CD4-positive, alpha-beta T cell treated with Interleukin-21 for 1 hour (primary cell): ENCODE data around the gene POLR2I.
"Not testable (repeated sequence)": the region's sequence is repeated elsewhere in the genome, so short reads cannot be mapped to it uniquely, and the experiment has no call there.

ENCODE experiments used
- DNase-seq: peaks from one replicate; pipeline ENCODE4 v3.0.0-alpha.2; 2020

Gene POLR2I

DNA sequence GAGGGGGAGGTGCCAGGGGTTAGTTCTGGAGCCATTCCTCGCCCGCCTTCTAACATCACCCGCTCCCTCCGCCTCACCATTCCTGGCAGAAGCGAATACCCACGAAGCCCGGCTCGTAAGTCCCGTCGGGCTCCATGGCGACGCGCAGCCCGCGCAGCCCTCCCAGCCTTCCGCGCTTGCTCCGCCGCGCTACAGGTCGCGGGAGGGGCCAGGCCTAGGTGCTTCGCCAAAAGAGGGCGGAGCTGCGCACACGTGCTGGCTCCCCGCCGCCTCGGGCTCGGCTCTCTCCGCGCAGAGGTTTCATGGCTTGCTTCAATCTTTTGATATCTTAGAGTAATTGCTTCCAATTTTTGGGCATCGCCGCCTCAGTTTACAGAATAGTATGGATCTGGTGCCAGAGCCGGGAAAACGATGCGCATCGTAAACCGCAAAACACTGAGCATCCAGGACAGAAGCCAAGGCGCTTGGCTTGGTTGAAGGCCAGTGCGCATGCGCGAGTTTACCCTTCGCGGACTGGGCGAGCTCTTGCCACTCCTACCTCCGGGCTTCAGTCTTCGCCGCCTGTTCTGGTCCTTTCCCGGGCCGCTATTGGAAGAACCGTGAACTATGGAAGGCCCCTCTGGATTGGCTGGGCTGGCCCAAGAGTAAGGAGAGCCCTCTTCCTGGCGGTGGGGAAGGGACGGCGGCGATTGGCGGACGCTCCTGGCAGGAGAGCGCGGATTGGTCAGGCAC is at the start of gene POLR2I:
POLR2I (minus strand) TSS at position 155 of the 732 bp plus-strand sequence; CDS start at position 136, 19 bp downstream.
- peak; percentile 100 for DNase-seq

DNA sequence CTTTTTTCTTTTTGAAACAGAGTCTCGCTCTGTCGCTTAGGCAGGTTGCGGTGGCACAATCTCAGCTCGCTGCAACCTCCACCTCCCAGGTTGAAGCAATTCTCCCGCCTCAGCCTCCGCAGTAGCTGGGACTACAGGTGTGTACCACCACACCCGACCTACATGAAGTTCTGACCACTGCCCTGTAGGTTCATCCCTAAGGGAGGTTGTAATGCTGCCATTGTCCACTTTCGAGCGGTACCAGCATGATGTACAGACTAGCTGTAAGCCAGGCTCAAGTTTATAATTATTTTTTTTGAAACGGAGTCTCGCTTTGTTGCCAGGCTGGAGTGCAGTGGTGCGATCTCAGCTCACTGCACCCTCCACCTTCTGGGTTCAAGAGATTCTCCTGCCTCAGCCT is 49.1 kb upstream of the POLR2I start:
- DNase-seq, result no peak

DNA sequence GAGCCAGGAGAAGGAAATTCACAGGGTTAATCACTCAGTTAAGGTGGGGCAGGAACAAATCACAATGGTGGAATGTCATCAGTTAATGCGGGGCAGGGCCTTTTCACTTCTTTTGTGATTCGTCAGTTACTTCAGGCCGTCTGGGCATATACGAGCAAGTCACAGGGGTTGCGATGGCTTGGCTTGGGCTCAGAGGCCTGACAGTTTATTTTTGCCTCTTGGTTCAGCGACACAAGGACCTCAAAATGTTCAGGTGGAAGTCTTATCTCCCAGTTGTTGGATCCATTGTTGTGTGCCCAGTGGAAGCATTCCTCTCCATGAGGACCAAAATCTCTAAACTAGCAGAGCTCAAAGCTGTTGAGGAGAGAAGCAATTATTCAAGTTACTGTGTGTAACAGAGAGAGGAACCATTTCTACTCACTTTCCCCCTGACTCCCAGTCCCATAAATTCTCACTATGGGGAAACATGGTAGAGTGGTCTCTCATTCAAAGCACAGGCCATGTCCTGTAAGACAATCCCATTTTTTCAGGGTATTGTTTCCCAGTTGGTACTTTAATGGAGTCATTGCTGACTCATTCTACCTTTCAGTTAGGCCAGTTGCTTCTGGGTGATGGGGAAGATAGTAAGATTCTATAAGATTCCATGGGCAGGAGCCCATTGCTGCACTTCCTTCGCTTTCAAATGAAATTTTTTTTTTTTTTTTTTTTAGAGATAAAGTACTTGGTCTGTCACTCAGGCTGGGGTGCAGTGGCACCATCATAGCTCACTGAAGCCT is 46.3 kb upstream of the POLR2I start:
- DNase-seq, result no peak

DNA sequence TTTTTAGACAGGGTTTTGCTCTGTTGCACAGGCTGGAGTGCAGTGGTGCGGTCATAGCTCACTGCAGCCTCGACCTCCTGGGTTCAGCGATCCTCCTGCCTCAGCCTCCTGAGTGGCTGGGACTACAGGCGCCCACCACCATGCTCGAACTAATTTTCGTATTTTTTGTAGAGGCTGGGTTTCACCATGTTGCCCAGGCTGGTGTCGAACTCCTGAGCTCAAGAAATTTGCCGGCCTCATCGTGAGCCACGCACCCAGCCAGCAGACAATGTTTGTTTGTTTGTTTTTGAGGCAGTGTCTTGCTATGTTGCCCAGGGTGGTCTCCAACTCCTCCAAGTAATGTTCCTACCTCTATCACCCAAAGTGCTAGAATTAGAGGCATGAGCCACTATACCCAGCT is 38.5 kb upstream of the POLR2I start:
- no peak for DNase-seq

DNA sequence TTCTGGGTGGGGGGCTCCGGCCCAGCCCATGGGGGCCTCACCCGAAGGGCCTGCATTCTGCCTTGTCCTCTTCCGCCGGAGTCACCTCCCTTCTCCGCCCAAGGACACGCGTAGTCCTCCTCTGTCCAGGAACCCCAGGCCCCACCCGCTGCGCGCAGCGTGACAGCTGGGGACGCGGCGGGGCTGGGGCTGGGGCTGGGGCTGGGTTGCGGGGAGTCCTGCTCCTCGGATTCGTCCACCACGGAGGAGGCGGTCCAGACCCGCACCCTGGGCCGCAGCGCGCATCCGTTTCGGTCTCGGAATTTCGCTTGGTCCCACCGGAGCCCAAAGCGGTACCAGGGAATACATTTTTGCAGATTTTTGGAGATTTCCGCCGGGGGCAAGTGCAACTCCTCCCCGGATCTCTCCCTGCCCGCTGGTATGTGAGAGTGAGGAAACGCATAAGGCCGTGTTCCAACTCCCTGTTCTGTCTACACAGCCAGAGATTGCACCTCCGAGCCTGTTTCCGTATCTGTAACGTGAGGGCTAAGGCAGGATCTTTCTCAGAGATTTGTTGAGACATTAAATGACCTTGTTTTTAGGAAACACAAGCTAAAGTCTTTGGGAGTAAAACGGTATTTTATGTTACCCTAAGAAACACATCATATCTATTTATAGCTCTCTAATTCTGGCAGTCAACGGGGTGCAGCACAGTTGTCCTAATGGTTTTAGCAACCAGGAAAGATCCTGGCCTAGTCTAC is 37.8 kb upstream of the POLR2I start, which contains the start of gene COX7A1:
COX7A1 (minus strand) TSS at position 96 of the 740 bp plus-strand sequence; CDS start at position 56, 40 bp downstream.
- DNase-seq, result no peak

DNA sequence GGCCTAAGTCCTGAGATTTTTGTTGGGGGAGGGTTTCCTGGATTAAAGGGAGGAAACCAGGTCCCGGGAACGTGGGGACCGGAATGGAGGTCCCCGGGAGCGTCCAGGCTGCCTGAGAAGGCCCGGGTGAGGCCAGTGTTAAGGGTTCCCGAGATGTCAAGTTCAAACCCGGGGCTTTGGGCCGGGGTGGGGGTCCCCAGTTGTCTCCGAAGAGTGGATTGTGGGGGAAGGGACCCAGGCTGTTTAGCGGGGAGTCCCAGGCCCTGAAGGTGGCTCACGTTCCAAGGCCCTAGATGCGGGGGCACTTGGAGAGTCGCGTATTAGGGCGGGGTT is 37.3 kb upstream of the POLR2I start:
- DNase-seq, result no peak

DNA sequence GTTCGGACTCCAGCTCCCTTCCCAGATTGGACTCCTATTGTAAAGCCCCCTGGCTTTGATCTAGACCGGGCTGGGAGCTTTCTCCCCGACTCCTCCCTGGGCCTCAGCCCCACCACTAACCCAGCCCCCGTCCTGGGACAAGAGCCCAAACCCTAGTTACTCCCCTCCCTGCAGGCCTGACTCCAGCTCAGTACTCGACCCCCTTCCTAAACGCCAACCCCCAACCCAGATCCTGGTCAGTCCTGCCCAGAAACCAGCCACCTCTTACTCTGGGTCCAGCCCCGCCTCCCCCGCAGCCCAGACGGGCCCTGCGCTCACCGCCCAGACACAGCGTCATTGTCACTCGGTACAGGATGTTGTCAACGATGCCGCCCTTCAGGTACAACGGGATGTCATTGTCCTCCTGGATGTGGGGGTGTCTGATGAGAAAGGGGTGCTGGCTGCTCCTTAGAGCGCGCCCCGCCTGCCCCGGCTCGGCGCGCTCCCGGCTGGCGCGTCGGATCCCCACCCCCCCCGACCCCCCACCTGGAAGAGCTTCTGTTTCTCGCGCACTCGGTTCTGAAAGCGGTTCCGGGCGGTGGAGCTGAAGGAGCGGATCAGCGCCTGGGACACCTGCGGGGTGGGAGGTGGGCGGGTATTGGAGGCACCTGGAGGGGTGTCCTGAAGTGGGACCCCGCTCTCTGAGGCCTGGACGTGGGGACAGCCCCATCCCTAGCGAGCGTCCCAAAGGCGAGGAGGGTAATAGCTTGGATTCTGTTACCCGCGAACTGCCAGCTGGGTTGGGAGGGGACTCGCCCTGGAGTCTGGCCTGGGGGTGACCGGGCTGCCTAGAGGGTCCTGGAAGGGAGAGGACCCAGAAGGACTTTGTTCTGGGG is 36.7 kb upstream of the POLR2I start:
- DNase-seq, result no peak

DNA sequence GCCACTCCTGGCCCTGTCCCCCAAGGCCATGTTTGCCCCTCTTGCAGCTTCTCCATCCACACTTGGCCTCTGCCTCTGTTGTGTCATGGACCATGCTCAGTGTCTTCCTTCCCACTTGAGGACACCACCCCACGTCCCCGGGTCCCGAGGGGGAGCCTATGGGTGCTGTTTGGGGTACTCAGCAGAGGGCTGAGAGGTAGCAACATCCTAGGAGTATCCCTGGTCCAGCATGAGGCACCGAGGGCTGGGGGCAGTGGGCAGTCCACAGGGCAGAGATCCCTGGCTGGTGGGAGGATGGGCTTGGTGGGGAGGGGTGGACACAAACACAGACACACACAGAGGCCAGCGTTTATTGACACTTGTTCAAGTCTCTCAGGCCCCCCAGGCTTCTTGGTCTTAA is 35.9 kb upstream of the POLR2I start:
- no peak for DNase-seq

DNA sequence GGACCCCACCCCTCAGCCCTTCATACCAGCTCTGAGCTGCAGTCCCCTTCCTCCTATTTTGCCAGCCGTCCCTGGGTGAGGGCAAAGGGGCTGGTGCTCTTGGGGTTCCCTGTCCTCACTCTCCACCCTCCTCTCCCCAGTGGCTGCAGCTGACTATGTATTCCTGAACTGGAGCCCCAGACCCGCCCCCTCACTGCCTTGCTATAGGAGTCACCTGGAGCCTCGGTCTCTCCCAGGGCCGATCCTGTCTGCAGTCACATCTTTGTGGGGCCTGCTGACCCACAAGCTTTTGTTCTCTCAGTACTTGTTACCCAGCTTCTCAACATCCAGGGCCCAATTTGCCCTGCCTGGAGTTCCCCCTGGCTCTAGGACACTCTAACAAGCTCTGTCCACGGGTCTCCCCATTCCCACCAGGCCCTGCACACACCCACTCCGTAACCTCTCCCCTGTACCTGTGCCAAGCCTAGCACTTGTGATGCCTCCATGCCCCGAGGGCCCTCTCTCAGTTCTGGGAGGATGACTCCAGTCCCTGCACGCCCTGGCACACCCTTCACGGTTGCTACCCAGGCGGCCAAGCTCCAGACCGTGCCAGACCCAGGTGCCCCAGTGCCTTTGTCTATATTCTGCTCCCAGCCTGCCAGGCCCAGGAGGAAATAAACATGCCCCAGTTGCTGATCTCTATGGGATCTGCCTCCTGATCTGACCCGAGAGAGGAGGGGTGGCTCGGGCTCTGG is 35.2 kb upstream of the POLR2I start:
- DNase-seq, result no peak

DNA sequence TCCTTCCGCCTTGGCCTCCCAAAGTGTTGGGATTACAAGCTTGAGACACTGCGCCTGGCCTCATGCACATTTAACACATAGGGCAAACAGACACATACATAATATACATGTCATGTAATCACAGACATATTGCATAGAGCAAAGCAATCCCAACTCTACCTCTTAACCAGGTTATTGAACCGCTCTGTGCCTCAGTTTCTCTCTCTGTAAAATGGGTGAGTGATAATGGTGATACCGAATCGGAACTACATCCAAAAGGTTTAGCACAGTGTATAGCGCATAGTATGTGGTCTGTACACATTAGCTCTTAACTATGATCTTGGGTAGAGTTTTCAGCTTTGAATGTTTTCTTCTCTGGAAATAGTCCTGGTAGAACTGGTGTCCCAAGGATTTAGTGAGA is 29.9 kb upstream of the POLR2I start:
- DNase-seq, result no peak

DNA sequence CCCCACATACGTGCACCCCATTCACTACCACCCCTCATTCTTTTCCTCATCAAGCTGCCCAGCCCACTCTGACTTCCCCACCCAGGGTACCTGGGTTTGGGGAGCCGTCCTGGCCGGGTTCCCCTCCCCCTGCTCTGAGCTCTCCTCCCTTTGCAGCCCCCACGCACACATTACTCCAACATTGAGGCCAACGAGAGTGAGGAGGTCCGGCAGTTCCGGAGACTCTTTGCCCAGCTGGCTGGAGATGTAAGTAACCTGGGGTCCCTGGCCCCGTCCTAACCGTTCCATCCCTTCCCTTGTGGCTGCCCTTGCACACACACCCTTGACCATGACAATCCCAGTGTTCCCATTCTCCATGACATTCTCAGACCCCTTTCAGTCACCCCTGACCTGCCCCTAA is 27.8 kb upstream of the POLR2I start:
- no peak for DNase-seq

DNA sequence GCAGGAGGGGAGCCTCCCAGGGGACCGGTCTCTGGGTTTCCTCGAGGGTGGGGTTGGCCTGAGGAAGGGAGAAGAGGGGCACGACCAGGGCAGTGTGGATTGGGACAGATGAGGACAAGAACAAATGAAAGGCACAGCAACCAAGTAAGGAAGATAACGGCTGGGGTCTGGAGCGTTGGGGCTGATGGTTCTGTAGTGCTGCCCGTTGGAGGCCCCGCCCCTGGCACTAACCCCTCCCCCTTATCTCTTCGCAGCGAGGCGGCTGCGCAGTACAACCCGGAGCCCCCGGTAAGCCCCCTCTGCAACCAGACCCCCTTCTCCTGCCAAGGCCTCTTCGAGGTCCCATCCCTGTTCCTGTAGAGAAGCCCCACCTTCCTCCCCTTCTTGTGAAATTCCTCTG is 27.4 kb upstream of the POLR2I start:
- DNase-seq, result no peak

DNA sequence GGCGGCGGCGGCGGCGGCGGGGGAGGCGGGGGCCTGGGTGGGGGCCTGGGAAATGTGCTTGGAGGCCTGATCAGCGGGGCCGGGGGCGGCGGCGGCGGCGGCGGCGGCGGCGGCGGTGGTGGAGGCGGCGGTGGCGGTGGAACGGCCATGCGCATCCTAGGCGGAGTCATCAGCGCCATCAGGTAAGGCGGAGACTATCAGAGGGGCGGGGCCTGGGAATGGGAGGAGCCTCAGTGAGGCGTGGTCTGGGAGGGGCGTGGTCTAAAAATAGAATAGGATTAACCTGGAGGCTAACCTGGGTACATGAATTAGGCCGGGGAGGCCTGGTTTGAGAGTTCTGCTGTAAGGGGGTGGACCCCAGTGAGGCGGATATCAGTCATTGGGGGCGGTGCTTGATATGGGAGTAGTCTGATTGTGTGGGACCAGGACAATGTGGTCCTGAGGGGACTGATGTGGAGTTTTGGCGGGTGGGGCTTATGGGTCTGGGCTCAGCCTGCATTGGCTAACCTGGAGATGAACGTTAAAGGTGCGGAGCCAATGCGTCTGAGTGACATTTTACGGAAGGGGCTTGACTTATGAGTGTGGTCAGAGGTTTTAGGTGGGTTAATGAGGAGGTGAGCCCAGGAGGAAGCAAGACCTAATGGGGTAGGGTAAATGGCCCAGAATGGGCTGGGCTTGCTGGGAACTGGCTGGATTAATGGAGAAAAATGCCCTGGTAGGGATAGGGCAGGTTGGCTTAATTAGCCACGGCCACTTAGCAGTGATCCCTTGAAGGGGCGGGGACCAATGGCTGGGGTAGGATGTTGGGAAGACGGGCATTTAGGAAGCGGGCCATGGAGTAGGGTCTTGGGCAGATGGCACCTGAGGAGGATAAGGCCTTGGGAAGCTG is 26.6 kb upstream of the POLR2I start:
- peak; percentile 94 for DNase-seq

DNA sequence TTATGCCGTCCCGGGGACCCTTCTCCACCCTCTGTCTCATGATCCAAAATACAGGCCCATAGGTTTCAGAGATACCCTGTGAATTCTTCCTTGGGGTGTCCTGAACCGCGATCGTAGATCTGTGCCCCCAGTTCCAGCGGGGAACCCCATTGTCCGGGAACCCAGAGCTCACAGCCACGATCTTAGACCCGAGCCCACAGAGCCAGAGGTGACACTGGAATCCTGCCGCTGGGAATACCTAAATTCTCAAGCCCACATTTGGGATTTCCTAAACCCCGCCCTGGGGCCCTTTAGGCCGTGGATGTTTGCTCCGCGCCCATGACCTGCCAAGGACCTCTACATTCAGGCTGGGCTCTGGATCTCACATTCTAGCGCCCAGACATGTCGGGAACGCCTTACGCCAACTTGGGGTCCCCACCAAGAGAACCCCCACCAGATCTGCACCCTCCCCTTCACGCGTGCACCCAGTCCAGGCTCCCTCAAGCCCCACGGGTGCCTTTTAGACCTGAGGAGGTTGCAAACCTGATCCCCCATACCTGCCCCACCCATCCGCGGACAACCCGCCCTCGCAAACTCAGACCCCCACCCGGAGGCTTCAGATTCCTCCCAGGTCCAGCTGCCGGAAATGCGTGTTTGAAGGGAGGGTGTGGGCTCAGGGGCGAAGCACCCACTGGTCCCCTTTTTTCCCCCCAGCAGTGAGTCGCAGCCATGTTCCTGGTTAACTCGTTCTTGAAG is 25.8 kb upstream of the POLR2I start:
- no peak for DNase-seq

DNA sequence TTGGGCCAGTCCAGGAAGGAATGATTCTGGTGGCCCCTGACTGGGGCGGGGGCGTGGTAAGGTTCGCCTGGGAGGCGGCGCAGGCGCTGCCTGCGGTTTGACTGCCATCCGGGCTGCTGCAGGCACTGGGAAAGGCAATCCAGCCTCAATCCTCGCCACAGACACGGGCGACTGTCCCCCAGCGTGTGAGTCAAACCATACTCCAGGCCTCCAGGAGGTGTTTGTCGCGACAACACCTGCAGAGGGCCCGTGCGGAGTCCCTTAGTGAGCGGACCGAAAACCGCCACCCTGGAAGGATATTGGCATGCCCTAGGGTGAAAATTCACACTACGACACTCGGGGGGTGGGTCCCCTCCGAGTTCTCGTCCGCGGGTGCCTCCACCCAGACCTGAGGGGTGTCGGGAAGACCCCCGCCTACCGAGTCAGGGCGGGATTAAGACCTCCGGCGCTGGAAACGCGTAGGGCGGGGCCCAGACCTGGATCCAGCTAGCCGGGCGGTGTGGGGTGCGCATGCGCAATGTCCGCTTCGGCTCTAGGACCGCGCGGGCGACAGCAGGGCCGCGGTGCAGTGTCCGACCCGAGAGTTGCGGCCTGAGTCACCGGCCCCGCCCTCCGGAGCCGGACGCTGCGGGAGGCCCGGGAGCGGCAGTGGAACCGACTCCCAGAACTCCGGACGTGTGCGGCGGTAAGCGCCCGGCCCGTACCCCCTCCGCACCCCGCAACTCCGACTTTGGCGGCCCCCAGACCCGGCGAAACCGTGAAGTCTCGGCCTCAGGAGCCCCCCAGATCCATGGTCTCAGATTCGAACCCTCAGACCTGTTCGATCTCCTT is 25.0 kb upstream of the POLR2I start, which contains the start of gene CAPNS1:
CAPNS1 (plus strand) TSS at position 594 of the 831 bp plus-strand sequence. CDS start 946 bp downstream, outside the sequence.
- DNase-seq, result peak; percentile 93

DNA sequence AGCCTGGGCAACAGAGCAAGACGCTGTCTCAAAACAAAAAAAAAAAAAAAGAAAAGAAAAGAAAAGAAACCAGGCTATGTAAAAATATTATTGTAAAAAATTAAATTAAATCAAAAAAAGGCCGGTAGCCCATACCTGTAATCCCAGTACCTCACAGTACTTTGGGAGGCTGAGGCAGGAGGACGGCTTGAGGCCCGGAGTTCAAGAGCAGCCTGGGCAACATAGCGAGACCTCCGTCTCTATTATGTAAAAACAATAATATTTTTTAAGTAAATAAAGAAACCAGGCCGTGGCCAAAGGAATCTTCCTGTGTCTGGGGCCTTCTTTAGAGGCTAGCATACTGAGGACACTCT is 24.4 kb upstream of the POLR2I start:
- DNase-seq, result no peak

DNA sequence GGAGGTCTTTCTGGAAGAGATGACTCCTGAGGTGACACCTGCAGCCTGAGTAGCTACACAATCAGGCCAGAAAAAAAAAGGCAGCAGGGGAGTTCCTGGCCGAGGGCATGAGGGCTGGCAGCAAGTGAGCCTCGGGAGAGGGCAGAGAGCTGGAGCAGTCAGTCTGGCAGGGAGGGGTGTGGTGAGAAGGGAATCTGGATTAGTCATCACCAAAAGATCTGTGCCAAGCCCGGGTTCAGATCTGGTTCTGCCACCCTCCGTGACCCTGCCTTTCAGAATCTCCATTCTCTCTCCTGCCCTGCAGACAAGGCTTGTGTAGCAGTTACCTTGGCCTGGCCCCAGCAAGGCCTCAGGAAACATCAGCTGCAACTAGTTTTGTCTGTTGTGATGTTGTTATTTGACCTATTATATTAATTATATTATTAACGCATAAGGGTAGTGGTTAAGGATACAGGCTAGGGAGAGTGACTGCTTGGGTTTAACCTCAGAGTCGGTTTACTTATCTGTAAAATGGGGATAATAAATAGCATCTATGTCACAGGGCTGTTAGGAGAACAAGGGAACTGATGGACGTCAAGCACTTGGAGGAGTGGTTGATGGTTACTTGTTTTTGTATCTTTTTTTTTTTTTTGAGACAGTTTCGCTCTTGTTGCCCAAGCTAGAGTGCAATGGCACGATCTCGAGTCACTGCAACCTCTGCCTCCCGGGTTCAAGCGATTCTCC is 22.4 kb upstream of the POLR2I start:
- DNase-seq, result no peak

DNA sequence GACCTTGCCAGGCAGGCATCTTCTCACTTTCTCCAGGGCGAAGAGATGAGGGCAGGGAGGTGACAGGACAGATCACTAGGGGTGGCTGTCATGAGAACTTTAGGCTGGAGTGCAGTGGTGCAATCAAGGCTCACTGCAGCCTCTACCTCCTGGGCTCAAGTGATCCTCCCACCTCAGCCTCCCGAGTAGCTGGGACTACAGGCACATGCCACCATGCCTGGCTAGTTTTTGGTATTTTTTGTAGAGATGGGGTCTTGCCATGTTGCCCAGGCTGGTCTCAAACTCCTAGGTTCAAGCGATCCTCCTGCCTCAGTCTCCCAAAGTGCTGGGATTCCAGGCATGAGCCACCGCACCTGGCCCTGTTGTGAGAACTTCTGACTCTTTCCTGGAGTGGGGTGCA is 20.2 kb upstream of the POLR2I start:
- DNase-seq, result not testable (repeated sequence)
